Embryonic facial prominence (tissue), 1 donor: ENCODE data around the gene MTPN.

ENCODE experiments used
- DNase-seq: peaks from one replicate; pipeline ENCODE4 v3.0.0-alpha.2; 2016; ENCODE audit errors: extremely low spot score

Gene MTPN

DNA sequence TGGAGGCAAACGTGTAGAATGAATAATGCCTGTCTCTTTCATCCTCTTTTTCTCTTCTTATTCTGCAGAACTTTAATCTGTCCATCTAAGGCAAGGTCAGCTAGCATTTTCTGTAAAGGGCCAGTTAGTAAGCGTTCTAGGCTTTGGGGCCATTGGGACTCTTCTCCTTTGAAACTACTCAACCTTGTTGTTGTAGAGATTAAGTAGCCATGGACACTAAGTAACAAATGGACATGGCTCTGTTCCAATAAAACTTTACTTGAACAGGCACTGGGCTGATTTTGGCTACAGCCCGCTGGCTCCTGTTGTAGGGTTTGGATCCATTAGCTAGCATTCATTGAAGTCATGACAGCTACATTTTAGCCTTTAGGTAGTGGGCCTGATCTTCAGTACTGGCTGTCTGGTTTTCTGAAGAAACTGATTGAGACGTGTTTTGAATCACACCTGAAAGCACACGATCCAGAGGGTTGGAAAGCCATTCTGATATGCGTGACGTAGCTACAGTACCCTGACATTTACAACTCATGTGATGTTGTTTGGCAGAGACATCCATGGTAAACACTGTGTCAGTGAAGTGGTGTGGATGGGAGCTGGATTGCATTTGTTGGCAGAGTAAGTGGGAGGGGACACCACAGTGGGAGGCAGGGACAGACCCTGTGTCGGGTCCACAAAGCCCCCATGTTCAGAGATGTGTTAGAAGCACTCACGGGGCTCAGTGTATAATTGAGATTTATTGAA is 92.5 kb downstream of the MTPN start:
- DNase-seq = no peak

DNA sequence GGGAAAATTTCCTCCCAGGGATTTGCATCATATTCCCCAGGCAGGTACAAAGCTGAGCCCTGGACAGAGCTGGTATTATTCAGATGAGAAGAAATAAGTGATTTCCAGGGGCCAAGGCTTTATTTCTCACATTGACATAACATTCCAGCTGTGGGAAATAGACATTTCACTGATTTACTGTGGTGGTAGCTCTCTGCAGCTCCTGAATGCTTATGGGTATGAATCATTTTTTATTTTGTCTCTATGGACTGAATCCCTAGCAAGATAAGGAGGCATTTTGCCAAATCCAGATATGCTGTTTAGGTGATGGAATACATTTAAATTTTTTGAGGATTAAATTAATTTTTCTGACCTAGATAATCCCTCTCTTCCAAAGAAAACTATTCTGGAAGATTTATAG is 97.9 kb downstream of the MTPN start:
- no peak for DNase-seq

DNA sequence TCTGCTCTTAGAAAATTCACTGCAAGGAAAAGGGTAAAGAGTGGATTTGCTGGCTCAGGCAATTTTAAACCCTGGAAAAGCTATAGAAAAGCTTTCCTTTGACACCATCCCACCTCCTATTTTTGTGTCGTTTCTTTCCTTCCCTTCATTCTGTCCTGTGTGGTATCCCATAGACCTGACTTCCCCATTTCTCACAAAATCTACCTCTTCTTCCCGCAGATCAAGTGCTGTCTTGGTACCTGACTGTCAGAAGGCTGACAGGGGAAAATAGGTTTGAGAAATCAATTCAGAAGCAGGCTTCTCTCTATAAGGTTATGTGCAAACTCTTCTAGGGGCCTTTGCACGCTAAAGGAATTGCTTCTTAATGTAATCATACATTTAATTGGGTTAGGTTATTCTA is 98.9 kb downstream of the MTPN start:
- no peak for DNase-seq

DNA sequence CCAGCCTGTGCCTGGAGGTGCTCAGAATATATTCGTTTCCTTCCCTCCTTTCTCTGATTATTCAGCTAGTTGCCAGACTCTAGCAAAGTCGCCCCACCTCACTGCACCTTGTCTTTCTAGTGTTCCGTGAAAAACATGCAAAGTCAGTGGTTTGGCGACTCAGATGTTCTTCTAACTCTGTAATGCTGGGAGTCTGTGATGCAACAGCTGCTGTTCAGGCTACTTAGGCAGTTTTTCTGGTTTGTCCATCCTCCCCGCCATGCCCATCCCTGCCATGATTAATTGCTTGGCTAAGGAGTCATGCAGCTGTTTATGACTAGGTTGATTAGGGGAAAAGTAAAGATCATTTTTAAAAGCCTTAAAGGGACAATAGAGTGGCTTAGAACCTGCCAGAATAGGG is 99.4 kb downstream of the MTPN start:
- no peak for DNase-seq
